Activated CD4-positive, alpha-beta T cell treated with anti-CD3 and anti-CD28 coated beads, Interleukin-2, amount 50 U/mL, for 48 hours (primary cell): ENCODE results near the gene PRKACB.
"Not testable (repeated sequence)": the region's sequence is repeated elsewhere in the genome, so short reads cannot be mapped to it uniquely, and the experiment has no call there.

Experiments
- DNase-seq, 2 experiments: peaks; one replicate each; pipeline ENCODE4 v3.0.0-alpha.2; 2020

PRKACB gene

DNA sequence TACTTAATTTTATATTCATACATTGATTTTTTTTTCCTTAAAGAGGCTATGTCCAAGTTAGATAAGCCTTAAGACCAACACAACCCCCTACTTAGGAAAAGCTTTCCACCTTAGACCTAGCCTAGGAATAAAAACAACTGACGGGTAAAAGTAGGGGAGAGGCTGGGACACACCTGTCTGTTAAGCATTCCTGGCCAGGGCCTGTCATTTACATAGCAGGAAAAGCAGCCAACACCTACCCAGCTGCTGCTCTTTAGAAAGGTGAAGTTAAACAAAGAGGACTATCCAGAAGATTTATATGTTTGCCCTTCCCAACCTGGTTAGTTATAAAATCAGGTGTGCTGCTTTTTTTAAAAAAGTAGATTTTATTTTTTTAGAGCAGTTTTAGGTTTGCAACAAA, 128.3 kb downstream of the PRKACB start:
- no peak for DNase-seq

GRCh38 chr1:84277343-84278059, 133.4 kb downstream of the PRKACB start:
- DNase-seq: no peak

GRCh38 chr1:84278905-84279304, 134.8 kb downstream of the PRKACB start:
- DNase-seq: no peak

- DNase-seq: no peak
Observed at GRCh38 chr1:84280912-84281311, 136.8 kb downstream of the PRKACB start.

DNA sequence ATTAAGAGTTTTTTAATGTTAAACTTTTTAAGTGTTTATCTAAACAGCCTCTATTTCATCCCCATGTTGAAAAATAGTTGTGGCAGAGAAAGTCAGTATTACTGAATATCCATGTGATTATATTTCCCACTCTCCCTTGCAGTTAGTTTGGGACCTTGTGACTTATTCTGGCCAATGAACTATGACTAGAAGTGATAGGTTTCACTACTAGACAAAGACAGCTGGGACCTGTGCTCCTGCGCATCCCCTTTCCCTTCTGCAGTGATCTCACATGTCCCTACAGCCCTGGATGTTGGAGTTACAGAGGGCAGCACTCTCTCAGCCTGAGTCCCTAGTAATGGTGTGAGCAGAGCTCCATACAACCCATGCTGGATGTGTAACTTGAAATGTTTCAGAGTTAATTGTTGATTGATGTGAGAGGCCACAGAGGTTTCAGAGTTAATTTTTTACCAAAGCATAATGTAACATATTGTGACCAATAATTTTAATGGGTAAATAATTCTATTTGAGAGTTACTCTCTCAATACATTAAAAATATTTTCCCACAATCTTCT, 138.8 kb downstream of the PRKACB start:
- no peak for DNase-seq

DNA sequence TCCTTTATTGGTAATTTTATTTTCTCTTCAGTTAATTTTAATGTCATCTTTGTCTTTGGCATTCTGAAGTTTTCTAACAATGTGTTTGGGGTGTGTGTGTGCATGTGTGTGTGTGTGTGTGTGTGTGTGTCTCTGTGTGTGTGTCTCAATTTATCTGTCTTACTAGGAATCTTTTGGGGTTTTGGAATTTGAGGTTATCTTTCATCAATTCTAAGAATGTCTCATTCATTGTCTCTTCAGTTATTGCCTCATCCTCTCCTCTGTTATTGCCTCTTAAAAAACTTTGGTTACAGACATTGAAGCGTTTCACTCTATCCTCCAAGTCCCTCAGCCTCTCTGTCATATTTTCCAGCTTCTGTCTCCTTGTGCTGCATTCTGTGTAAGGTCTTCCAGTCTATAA, 139.3 kb downstream of the PRKACB start:
- DNase-seq: no peak

DNA sequence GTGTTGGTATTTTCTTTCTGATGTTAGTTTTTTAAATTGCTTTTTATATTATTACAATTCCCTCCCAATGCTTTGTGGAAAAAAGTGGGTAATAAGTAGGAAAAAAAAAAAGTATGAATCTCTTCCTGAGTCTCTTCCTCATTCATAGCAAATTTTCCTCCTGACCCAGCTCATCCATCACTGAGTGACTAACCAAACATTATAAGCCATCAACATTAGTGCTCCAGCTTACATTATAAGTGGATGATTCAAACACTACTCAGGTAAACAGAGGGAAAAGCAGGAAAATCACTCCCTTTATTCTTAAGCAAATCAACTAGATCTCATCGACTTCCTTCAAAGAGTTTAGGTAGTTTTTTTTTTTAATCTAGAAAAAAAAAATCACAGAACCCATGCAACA, 142.0 kb downstream of the PRKACB start:
- no peak for DNase-seq

DNA sequence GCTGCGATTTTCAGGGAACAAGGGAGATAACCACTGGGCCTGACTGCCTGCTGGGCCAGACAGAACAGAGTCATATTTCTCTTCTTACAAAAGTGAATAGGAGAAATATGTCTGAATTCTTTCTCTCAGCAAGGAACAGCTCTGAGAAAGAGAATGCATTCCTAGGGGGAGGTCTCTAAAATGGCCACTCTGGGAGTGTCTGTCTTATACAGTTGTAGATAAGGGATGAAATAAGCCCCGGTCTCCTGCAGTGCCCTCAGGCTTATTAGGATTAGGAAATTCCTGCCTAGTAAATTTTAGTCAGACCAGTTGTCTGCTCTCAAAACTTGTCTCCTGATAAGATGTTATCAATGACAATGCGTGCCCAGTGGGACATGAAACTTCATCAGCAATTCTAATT, 143.3 kb downstream of the PRKACB start:
- DNase-seq: not testable (repeated sequence)
